Measurements from ENCODE around the gene KRTAP5-6. TPM values are rescaled to one million over a fixed set of nuclear protein-coding genes. Genes with fewer than 3 reads are reported as not detected.

Gene KRTAP5-6
- total RNA-seq, 1 donor from 2014 or later, result not detected

GRCh38 chr11:1694846-1695547 lies 2.0 kb upstream of the KRTAP5-6 start:
- FAIRE-seq (no peak), DNase-seq (ENCODE audit: low spot score in 2 of 2) (no peak)

DNA sequence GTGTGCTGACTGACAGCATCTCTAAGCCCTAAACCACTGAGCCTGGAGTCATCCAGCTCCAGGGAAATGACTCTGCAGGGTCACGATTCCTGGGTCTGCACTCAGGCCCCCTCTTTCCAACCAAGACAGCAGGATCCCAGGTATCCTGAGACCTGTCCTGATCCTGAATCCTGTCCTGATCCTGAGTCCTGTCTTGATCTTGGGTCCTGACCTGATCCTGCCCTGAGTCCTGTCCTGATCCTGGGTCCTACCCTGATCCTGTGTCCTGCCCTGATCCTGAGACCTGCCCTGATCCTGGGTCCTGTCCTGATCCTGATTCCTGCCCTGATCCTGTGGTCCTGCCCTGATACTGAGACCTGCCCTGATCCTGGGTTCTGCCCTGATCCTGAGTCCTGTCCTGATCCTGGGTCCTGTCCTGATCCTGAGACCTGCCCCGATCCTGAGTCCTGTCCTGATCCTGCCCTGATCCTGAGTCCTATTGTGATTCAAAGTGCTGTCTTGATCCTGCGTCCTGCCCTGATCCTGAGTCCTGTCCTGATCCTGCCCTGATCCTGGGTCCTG lies 1.4 kb upstream of the KRTAP5-6 start:
- DNase-seq (ENCODE audit: low spot score in 2 of 2) (no peak), FAIRE-seq (no peak)

GRCh38 chr11:1699771-1700170 lies 2.8 kb downstream of the KRTAP5-6 start:
- no peak for DNase-seq (ENCODE audit: low spot score in 2 of 2)
- FAIRE-seq, result no peak

DNA sequence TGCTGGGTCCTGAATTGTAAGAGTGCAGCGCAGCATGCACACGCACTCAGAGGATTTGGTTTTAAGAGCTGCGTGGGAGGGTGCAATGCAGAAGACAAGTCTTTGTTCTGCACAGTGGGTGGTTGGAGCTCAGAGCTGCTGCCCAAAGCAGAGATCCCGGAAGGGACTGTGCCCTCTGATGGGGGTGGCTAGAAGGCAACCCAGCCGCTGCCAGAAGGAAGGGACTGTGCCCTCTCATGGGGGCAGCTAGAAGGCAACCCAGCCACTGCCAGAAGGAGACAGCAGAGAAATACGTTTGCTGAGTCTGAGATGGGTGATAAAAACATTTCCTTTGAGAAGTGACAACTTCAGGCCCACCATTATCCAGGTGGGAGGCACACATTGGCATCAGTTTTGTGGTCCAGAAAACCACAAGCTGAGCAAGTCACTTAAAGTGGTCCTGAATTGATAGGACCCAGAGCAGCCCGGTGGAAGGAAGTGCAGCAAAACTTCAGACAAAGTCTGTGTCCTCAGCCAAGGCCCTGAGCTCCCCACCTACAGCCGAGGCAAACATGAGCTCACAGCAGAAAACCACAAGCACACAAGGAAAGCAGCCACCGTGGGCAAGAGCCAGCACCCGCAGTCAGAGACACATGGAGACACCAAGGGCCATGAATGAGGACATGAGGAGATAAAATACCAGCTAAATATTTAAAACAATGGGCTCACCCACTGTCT lies 4.3 kb downstream of the KRTAP5-6 start:
- FAIRE-seq (no peak), DNase-seq (ENCODE audit: low spot score in 2 of 2) (no peak)

GRCh38 chr11:1702506-1702905 lies 5.5 kb downstream of the KRTAP5-6 start:
- DNase-seq (ENCODE audit: low spot score in 2 of 2) (no peak), FAIRE-seq (no peak)

DNA sequence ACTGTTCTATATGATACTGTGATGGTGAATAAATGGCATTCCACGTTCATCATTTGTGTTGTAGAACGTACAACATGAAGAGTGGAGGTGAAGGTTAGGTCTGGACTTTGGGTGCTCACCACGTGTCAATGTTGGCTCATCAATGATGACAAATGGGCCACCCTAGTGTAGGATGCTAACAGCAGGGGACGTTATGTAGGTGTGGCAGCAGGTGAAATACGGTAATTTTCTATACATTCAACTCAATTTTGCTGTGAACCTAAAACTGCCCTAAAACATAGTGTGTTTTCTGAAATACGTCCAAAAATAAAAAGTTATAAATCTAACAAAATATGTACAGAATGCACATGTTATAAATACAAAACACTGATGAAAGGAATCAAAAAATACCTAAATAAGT lies 6.2 kb downstream of the KRTAP5-6 start:
- FAIRE-seq, result no peak
- DNase-seq (ENCODE audit: low spot score in 2 of 2), result no peak

GRCh38 chr11:1705126-1706052 lies 8.4 kb downstream of the KRTAP5-6 start:
- DNase-seq (ENCODE audit: low spot score in 2 of 2), result no peak
- no peak for FAIRE-seq

DNA sequence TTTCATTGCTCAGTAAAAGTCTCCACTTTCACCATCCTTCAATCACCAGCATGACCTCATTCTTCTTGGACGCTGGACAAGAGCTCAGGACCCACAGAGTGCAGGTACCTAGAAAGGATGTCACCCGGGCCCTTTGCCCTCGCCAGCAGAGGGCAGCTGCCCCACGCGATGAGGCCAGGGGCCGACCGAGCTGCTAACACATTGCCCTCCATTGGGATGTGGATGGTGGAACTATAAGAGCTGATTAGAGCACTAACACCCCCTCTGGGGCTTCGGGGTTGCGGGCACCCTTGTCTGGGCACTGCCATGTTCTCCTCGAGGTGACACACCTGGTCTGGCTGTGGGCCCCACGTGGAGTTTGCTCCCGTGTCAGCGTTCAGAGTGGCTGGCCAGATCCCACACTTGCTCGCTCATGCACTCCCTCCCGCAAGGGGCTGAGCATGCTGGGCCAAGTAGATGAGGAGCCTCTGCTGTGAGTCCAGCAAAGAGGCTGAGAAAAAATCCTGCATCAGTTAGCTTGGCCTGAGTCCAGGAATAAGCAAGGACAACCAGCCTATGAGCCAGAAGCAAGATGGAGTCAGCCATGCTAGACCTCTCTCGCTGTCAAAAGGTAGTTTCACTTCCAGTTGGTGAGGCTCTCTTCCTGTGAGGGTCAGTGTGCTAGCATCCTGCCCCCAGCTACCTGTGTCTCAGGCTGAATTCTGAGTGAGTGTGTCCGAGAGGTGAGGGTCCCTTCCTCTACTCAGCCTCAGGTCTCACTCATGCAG lies 9.8 kb downstream of the KRTAP5-6 start:
- no peak for DNase-seq (ENCODE audit: low spot score in 2 of 2)
- no peak for FAIRE-seq

DNA sequence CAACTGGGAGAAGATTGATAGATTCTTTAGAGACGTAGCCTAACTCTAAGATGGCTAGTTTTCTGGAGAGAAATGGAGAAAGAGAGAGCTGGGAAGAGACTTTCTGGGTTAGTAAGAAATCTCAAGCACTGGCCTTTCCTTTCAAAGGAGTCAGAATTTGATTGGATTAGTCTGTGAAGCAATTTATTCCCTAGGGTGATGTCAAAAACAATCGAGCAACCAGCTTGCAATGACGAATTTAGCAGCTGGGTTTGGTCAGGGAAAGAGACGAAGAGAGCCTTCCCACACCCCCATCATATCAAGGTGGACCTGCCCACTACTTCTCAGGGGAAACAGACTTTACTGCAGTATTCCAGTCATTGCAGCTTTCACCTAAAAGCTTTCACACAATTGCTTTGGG lies 10.8 kb downstream of the KRTAP5-6 start:
- FAIRE-seq, result no peak
- no peak for DNase-seq (ENCODE audit: low spot score in 2 of 2)

DNA sequence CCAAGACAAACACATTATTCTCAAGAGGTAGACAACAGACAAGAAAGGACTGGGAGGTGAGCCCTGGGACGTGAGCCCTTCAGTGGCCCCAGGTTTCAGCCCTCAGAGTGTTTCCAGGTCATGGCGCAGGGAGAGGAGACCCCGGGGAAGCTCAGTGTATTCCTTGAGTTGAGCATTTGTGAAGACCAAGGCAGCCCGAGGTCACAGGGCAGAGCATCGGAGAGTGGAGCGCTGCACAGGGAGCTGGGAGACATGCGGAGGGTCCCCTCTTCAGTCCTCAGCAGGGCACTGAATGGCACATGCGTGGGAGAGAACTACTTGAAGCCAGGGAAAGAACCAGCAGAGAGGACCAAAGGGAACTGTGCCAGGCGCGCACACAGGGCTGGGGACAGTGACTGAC lies 11.7 kb downstream of the KRTAP5-6 start:
- no peak for FAIRE-seq
- no peak for DNase-seq (ENCODE audit: low spot score in 2 of 2)

DNA sequence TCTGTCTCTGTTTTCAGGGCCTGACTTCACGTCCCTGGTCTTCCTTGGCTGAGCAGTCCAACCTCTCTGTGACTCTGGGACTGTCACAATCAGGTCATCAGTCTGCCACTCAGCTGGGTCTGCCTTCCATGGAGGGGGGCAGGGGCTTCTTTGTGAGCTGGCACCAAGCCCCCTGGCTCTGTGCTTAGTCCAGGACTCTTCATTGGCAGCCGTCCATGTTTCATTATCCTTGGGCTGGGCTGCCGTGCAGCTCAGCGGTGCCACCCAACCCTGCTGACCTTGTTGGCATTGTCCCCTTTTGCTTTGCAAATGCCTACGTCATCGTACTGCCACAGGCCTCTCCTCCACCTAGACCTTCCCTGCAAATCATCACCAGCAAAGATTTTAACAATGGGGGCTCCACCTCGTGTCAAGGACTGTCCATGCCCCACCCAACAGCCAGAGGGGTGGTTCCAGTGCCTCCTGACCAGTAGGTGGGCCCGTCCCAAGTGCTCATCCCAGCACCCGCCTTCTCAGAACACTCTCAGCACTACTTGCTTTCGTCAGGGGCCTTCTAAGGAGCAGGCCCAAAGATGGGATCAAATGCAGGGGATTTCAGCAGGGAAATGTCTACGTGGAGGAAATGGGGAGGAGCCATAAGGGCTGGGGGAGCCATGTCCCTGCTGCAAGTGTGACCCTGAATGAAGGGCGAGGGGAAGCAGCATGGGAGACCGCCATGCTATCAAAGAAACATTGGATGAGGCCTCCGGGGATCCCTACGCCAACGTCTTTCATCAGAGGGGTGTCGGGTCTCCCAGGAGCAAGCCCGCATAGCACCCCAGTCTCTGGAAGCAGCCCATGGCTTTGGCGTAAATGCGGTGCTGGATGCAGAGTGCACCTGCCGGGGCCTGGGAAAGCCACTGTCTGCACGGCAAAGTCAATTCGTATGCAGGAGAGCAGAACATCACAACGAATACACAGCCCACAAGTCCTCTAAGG lies 18.2 kb downstream of the KRTAP5-6 start:
- DNase-seq (ENCODE audit: low spot score in 2 of 2), result no peak
- no peak for FAIRE-seq

DNA sequence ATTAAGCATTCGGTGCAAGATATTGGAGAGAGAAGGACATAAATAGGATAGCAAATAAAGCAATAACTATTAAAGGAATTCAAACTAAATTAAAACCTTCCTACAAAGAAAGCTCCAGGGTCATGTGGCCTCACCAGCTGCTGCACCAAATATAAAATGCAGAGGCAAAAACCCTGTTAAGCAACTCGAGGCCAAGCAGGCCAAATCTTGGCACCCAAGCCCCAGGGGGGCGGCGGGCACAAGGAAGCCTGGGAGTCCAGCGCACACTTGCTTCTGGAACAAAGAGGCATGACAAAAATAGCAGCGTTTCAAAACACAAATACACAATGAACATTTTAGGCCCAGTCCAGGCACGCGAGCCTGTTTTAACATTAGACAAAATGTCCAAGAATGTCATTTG lies 20.8 kb downstream of the KRTAP5-6 start:
- FAIRE-seq (no peak), DNase-seq (ENCODE audit: low spot score in 2 of 2) (no peak)

- DNase-seq (ENCODE audit: low spot score in 2 of 2), result no peak
- FAIRE-seq, result no peak
Measured at GRCh38 chr11:1718326-1718725, 21.3 kb downstream of the KRTAP5-6 start.

DNA sequence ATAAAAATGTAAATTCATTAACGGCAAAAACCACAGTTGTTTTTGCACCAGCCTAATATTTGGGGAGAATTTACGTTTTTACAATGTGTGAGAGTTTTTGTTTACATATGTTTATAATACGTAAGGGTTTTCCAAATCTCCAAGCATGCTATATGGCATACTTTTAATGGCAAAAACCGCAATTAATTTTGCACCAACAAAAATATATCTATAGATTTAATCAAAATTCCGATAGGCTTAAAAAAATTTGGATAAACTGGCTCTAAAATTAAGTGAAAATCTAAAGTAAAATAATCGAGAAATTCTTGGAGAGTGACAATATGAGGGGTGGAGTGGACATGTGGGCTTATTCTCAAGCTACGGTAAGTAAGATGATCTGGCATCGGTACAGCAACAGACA lies 22.8 kb downstream of the KRTAP5-6 start:
- no peak for FAIRE-seq

DNA sequence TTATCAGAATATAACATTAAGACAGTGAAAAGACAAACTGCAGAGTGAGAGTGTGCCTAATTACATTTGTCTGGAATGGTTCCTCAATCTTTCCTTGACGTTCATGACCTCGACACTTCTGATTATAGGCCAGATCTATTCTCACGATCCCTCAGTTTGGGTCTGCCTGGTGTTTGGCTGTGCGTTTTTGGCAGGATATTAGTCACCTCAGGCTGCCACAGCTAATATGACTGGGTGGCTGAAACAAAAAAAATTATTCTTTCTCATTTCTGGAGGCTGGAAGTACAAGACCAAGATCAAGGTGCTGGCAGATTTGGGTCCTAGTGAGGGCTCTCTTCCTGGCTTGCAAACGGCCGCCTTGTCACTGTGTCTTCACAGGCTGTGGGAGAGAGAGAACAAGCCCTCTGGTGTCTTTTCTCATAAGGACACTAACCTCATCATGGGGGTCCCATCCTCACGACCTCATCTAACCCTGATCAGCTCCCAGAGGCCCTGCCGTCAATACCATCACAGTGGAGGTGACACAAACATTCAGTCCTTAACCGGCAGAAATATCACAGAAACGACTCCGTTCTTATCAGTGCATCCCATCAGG lies 30.2 kb downstream of the KRTAP5-6 start:
- FAIRE-seq, result no peak

More for the DNA sequence above, 22.8 kb downstream of the KRTAP5-6 start:
- DNase-seq (ENCODE audit: low spot score in 2 of 2), result no peak

GRCh38 chr11:1727861-1728260 lies 30.9 kb downstream of the KRTAP5-6 start:
- FAIRE-seq (no peak), DNase-seq (ENCODE audit: low spot score in 2 of 2) (no peak)

More for the DNA sequence above, 30.2 kb downstream of the KRTAP5-6 start:
- no peak for DNase-seq (ENCODE audit: low spot score in 2 of 2)

GRCh38 chr11:1728301-1728700 lies 31.3 kb downstream of the KRTAP5-6 start:
- FAIRE-seq (no peak), DNase-seq (ENCODE audit: low spot score in 2 of 2) (no peak)

DNA sequence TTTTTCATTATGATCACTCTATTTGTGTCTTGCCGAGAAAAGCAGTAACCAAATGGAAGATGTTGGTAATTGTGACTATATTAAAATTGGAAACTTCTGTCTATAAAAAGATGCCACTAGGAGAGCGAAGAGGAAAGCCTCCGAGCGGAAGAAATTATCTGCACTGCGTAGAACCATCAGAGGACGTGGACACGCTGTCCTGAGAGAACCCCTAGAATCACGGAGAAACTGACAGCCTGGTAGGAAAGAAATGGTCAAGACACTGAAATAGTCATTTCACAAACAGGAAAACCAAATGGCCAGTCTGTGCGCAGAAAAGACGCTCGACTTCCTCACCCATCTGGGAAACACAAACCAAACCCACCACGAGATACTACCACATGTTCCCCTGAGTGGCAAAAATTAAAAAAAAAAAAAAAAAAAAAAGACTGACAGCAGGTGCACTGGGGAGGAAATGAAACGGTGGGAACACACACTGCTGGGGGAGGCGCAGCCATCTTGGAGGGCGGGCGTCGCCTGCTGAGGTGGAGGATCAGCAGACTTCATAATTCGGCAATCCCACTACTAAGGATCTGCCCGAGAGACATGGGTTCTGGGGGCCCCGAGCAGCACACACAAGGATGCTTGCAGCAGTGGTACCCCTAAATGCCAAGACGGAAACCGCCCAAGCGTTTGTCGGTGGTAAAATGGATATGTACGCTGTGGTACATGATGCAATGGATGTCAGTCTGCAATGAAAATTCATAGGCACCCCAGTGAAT lies 32.1 kb downstream of the KRTAP5-6 start:
- DNase-seq (ENCODE audit: low spot score in 2 of 2) (no peak), FAIRE-seq (no peak)

Data from frontal cortex (tissue), 4 donors.